ENCODE data around the gene SFMBT2.

DNA sequence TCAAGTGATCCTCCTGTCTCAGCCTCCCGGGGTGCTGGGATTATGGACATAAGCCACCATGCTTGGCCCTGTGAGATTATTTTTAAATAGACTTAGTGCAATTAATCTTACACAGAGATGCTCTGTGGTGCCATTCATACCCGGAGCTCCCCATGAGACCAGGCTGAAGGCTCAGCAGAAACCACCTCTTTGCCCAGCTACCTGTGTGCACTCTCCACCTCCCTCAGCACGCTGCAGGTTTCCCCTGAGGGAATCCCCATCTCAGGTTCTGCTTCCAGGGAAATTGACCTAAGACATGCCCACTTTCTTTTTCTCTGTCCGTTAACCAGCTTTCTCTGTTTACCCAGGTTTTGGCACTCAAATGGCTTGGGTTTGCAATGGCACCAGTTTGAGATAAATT is 260.5 kb downstream of the SFMBT2 start:
- TF ChIP-seq, protein P1, sequence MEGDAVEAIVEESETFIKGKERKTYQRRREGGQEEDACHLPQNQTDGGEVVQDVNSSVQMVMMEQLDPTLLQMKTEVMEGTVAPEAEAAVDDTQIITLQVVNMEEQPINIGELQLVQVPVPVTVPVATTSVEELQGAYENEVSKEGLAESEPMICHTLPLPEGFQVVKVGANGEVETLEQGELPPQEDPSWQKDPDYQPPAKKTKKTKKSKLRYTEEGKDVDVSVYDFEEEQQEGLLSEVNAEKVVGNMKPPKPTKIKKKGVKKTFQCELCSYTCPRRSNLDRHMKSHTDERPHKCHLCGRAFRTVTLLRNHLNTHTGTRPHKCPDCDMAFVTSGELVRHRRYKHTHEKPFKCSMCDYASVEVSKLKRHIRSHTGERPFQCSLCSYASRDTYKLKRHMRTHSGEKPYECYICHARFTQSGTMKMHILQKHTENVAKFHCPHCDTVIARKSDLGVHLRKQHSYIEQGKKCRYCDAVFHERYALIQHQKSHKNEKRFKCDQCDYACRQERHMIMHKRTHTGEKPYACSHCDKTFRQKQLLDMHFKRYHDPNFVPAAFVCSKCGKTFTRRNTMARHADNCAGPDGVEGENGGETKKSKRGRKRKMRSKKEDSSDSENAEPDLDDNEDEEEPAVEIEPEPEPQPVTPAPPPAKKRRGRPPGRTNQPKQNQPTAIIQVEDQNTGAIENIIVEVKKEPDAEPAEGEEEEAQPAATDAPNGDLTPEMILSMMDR (IDR thresholded peaks at IDR 0.05), result no peak
- no peak for TF ChIP-seq POLR2A (IDR thresholded peaks at IDR 0.05)
